H1 (cell line): ENCODE results near the gene TEDDM1. TPM values are rescaled to one million over a fixed set of nuclear protein-coding genes. Genes with fewer than 3 reads are reported as not detected.

ENCODE experiments used
- CTCF ChIA-PET: fragments of 300-600 bp; sonication (Branson Sonifier 250); formaldehyde crosslinking; loops from one replicate; lab custom pipeline; 2021; ENCODE audit not compliant: partially characterized antibody; lab: Charles Lee
- POLR2A ChIA-PET: fragments of 300-600 bp; sonication (Branson Sonifier 250); formaldehyde crosslinking; loops from one replicate; lab custom pipeline; 2021; ENCODE audit warnings: inconsistent platforms; ENCODE audit not compliant: partially characterized antibody; lab: Charles Lee
- DNase-seq, 2 experiments: peaks; one replicate each; pipeline versions ENCODE4 v3.0.0 to v3.0.0-alpha.2; 2010 to 2022; ENCODE audit warnings: low spot score in 2 of 2, low read depth in 1 of 2, mixed read lengths in 1 of 2
- FAIRE-seq: peaks from 2 replicates; lab custom pipeline; 2011; peaks lifted over from hg19 to GRCh38; lab: Jason Lieb, UNC
- H2AFZ ChIP-seq: 2 replicates; pipeline ENCODE4 v1.8.1; 2012; ENCODE audit warnings: low read length, inconsistent platforms
- H2AK5ac ChIP-seq: 2 replicates; pipeline ENCODE4 v1.6.1; 2013; ENCODE audit warnings: low read depth, low read length
- H2BK120ac ChIP-seq: replicated peaks from 2 replicates; pipeline ENCODE3; 2013; ENCODE audit warnings: low read depth, low read length, inconsistent platforms
- H2BK12ac ChIP-seq: 2 replicates; pipeline ENCODE4 v1.6.1; 2013; ENCODE audit warnings: low read depth, low read length
- H2BK15ac ChIP-seq: 2 replicates; pipeline ENCODE4 v1.6.1; 2013; ENCODE audit warnings: low read length
- H2BK20ac ChIP-seq: 2 replicates; pipeline ENCODE4 v1.6.1; 2013; ENCODE audit warnings: low read length
- H2BK5ac ChIP-seq: 2 replicates; pipeline ENCODE4 v1.6.1; 2013; ENCODE audit warnings: low read depth, low read length
- H3K14ac ChIP-seq: 2 replicates; pipeline ENCODE4 v1.6.1; 2013; ENCODE audit warnings: inconsistent platforms; ENCODE audit not compliant: insufficient read length
- H3K18ac ChIP-seq: 2 replicates; pipeline ENCODE4 v1.6.1; 2013; ENCODE audit warnings: low read length; ENCODE audit errors: extremely low read depth
- H3K23ac ChIP-seq: 2 replicates; pipeline ENCODE4 v1.6.1; 2013; ENCODE audit warnings: inconsistent platforms; ENCODE audit not compliant: insufficient read length
- H3K23me2 ChIP-seq: 2 replicates; pipeline ENCODE4 v1.6.1; 2013; ENCODE audit warnings: low read depth, low read length
- H3K27ac ChIP-seq: 2 replicates; pipeline ENCODE4 v1.6.1; 2011; ENCODE audit warnings: low read depth, low read length, inconsistent platforms
- H3K27me3 ChIP-seq, 4 experiments: replicated peaks in 1 of 4; 1 replicate in 1 of 4; 2 replicates in 3 of 4; pipeline versions ENCODE4 v1.6.1 to v1.8.1; 2011 to 2013; ENCODE audit warnings: low read length in 3 of 4, mild to moderate bottlenecking in 3 of 4, inconsistent platforms in 2 of 4, mixed read lengths in 2 of 4, moderate library complexity in 1 of 4; ENCODE audit not compliant: control insufficient read depth in 3 of 4, insufficient read depth in 3 of 4; ENCODE audit errors: extremely low read depth in 1 of 4
- H3K36me3 ChIP-seq, 4 experiments: 2 replicates each; pipeline versions ENCODE4 v1.6.1 to v1.8.1; 2011 to 2013; ENCODE audit warnings: mild to moderate bottlenecking in 4 of 4, low read length in 3 of 4, moderate library complexity in 2 of 4, control low read depth in 1 of 4, inconsistent platforms in 1 of 4; ENCODE audit not compliant: insufficient read depth in 4 of 4, control insufficient read depth in 2 of 4
- H3K4ac ChIP-seq: replicated peaks from 2 replicates; pipeline ENCODE3; 2013; ENCODE audit warnings: low read length, low read depth, mixed read lengths, inconsistent platforms; ENCODE audit not compliant: insufficient read length
- H3K4me1 ChIP-seq, 4 experiments: replicated peaks in 1 of 4; 1 replicate in 1 of 4; 2 replicates in 3 of 4; pipeline versions ENCODE4 v1.6.1 to v1.8.1; 2011 to 2013; ENCODE audit warnings: low read length in 3 of 4, inconsistent platforms in 2 of 4, mixed read lengths in 1 of 4; ENCODE audit not compliant: insufficient read depth in 4 of 4, control insufficient read depth in 3 of 4
- H3K4me2 ChIP-seq, 2 experiments: 2 replicates each; pipeline versions ENCODE4 v1.6.1 to v1.8.1; 2011 to 2013; ENCODE audit warnings: low read depth in 2 of 2, low read length in 2 of 2, control low read depth in 1 of 2, inconsistent platforms in 1 of 2, mild to moderate bottlenecking in 1 of 2; ENCODE audit not compliant: insufficient read depth in 1 of 2
- H3K4me3 ChIP-seq, 4 experiments: fragments of 200-600, 300-600 bp in 1 of 4; sonication (generic), shearing (Covaris generic), sonication (Bioruptor Twin) in 1 of 4; 2 replicates each; pipeline versions ENCODE4 v1.5.1 to v1.8.1; 2011 to 2016; ENCODE audit warnings: low read length in 4 of 4, low read depth in 3 of 4, control low read depth in 2 of 4, inconsistent platforms in 2 of 4, mild to moderate bottlenecking in 2 of 4, mixed read lengths in 1 of 4, moderate library complexity in 1 of 4; ENCODE audit not compliant: insufficient read depth in 2 of 4; ENCODE audit errors: extremely low read depth in 1 of 4
- H3K56ac ChIP-seq: replicated peaks from 2 replicates; pipeline ENCODE3; 2013; ENCODE audit warnings: low read depth, mild to moderate bottlenecking, mixed read lengths, low read length, inconsistent platforms; ENCODE audit not compliant: insufficient read length
- H3K79me1 ChIP-seq: 2 replicates; pipeline ENCODE4 v1.6.1; 2013; ENCODE audit warnings: low read depth, low read length, control low read depth
- H3K79me2 ChIP-seq, 2 experiments: 2 replicates each; pipeline versions ENCODE4 v1.6.1 to v1.8.1; 2012 to 2013; ENCODE audit warnings: low read length in 2 of 2, mild to moderate bottlenecking in 2 of 2, inconsistent platforms in 1 of 2; ENCODE audit not compliant: insufficient read depth in 2 of 2, control insufficient read depth in 1 of 2
- H3K9ac ChIP-seq, 4 experiments: replicated peaks in 1 of 4; 1 replicate in 1 of 4; 2 replicates in 3 of 4; pipeline versions ENCODE4 v1.6.1 to v1.8.1; 2011 to 2013; ENCODE audit warnings: low read depth in 3 of 4, low read length in 3 of 4, control low read depth in 2 of 4, mild to moderate bottlenecking in 2 of 4, moderate library complexity in 2 of 4, inconsistent platforms in 1 of 4; ENCODE audit errors: extremely low read depth in 1 of 4
- H3K9me3 ChIP-seq, 2 experiments: 2 replicates each; pipeline versions ENCODE4 v1.6.1 to v1.8.1; 2012 to 2013; ENCODE audit warnings: mild to moderate bottlenecking in 2 of 2, moderate library complexity in 2 of 2, control low read depth in 1 of 2, inconsistent platforms in 1 of 2, low read depth in 1 of 2, low read length in 1 of 2, mixed read lengths in 1 of 2; ENCODE audit not compliant: insufficient read depth in 2 of 2
- H4K20me1 ChIP-seq, 2 experiments: replicated peaks in 1 of 2; 2 replicates each; pipeline versions ENCODE3 to v1.8.1; 2011 to 2013; ENCODE audit warnings: inconsistent platforms in 2 of 2, low read length in 2 of 2, mild to moderate bottlenecking in 1 of 2; ENCODE audit not compliant: insufficient read depth in 2 of 2, control insufficient read depth in 1 of 2
- H4K5ac ChIP-seq: 2 replicates; pipeline ENCODE4 v1.6.1; 2013; ENCODE audit warnings: low read length, low read depth, mixed read lengths, inconsistent platforms; ENCODE audit not compliant: insufficient read length
- H4K8ac ChIP-seq: 2 replicates; pipeline ENCODE4 v1.8.0; 2013; ENCODE audit warnings: mild to moderate bottlenecking, moderate library complexity, low read length, inconsistent platforms; ENCODE audit not compliant: insufficient read depth; ENCODE audit errors: extremely low read depth
- H4K91ac ChIP-seq: replicated peaks from 2 replicates; pipeline ENCODE3; 2013; ENCODE audit warnings: low read length, mixed read lengths, inconsistent platforms; ENCODE audit not compliant: insufficient read length
- ATF3 ChIP-seq: IDR thresholded peaks from 2 replicates; pipeline ENCODE4 v1.6.1; 2011; ENCODE audit warnings: low read depth, mild to moderate bottlenecking, low read length; ENCODE audit not compliant: insufficient read depth
- SP1 ChIP-seq: IDR thresholded peaks from 2 replicates; pipeline ENCODE4 v1.6.1; 2011; ENCODE audit warnings: low read depth, low read length
- polyA plus RNA-seq, 7 experiments: library from polyadenylated mRNA; depleted of rRNA in 3 of 7; stranded (reverse) in 5 of 7; unstranded in 2 of 7; fragments of >200 nt in 5 of 7; fragments of 200-250 nt in 2 of 7; gene quantifications; 1 replicate in 5 of 7; 2 replicates in 1 of 7; 4 replicates in 1 of 7; pipeline versions ENCODE4 v1.2.1 to v1.2.3, GENCODE V29; 2011 to 2013; ENCODE audit warnings: missing spikeins in 2 of 7, mixed read lengths in 2 of 7
- total RNA-seq: library from RNA; stranded (reverse); fragmentation: NEBNext Ultra II Directional; extraction: Animal tissue kit (Norgen Biotek cat#: 25700); gene quantifications from 2 replicates; pipeline ENCODE4 v1.2.1, GENCODE V29; 2021

The TEDDM1 gene
- total and polyA plus RNA-seq, 2 of the 8 experiments (the other 6 are each of a cell fraction or from before 2014, with no cell fraction given) = not detected

- no peak overlapping the region for H4K8ac ChIP-seq
- H3K4ac ChIP-seq = no peak overlapping the region
- CTCF ChIA-PET = interaction anchor here (0.7 to 2.9 kb wide), 9 partner anchors 9 to 298 kb away, joined by 3 to 8 read pairs (median 4); no protein-coding TSS in a partner anchor
- H2BK20ac ChIP-seq = no peak overlapping the region
- POLR2A ChIA-PET = interaction anchor here (0.8 to 6.5 kb wide), 4 partner anchors 10 to 17 kb away, joined by 3 to 69 read pairs (median 6); partner anchors contain the start of gene GLUL
- no peak for DNase-seq
- H2BK15ac ChIP-seq = no peak overlapping the region
- no peaks in the 10 kb centered on the region for H3K23me2 ChIP-seq
- H3K9ac ChIP-seq = no peak overlapping the region
- H2AK5ac ChIP-seq = no peak overlapping the region
- H3K4me2 ChIP-seq = no peak overlapping the region
- FAIRE-seq = no peak
- H3K18ac ChIP-seq = no peak overlapping the region
- no peak overlapping the region for H3K27ac ChIP-seq
- H4K5ac ChIP-seq = no peak overlapping the region
- no peaks in the 10 kb centered on the region for H4K20me1 ChIP-seq
- no peak overlapping the region for H4K91ac ChIP-seq
- no peak overlapping the region for H2BK12ac ChIP-seq
- peaks cover 0 to 8% (median 2%) of the 10 kb centered on the region in 4 experiments; a peak in 6 of 8 replicates for H3K36me3 ChIP-seq
- H3K4me3 ChIP-seq = no peak overlapping the region
- no peaks in the 10 kb centered on the region for H3K79me2 ChIP-seq
- H3K9me3 ChIP-seq = no peaks in the 10 kb centered on the region
- H3K14ac ChIP-seq = no peak overlapping the region
- H3K79me1 ChIP-seq = no peaks in the 10 kb centered on the region
- no peak overlapping the region for H2BK5ac ChIP-seq
- H2BK120ac ChIP-seq = no peak overlapping the region
- H3K56ac ChIP-seq = no peak overlapping the region
- no peaks in the 10 kb centered on the region for H3K27me3 ChIP-seq
- no peak overlapping the region for H3K23ac ChIP-seq
- H2AFZ ChIP-seq = no peak overlapping the region
- no peaks in the 10 kb centered on the region for H3K4me1 ChIP-seq
- TF ChIP-seq SP1 (no peak), ATF3 (no peak)
Observed at GRCh38 chr1:182376936-182377574, 23.4 kb downstream of the TEDDM1 start.
